Activated CD4-positive, alpha-beta T cell treated with anti-CD3 and anti-CD28 coated beads, Interleukin-2, amount 50 U/mL, for 4 hours (primary cell): ENCODE measurements around the gene CELF6.
A peak's percentile ranks its signal among the peaks of the same experiment; 100 is the strongest.

Source experiments
- DNase-seq, 2 experiments: peaks; one replicate each; pipeline ENCODE4 v3.0.0-alpha.2; 2020

The CELF6 gene

GRCh38 chr15:72271221-72271620 lies 48.7 kb downstream of the CELF6 start:
- DNase-seq, result no peak

DNA sequence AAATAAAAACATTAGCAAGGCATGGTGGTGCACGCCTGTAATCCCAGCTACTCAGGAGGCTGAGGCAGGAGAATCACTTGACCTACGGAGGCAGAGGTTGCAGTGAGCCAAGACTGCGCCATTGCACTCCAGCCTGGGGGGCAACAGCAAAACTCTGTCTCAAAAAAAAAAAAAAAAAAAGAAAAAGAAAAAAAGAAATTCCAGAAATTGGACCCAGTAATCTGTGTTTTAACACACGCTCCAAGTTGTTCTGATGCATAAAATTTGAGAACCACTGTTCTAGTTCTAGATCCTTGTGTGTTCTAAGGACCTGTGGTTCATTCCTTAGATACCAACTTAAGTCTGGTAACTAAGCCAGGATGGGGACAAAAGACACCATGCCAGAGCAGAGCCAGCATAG lies 50.2 kb downstream of the CELF6 start:
- DNase-seq, result no peak

DNA sequence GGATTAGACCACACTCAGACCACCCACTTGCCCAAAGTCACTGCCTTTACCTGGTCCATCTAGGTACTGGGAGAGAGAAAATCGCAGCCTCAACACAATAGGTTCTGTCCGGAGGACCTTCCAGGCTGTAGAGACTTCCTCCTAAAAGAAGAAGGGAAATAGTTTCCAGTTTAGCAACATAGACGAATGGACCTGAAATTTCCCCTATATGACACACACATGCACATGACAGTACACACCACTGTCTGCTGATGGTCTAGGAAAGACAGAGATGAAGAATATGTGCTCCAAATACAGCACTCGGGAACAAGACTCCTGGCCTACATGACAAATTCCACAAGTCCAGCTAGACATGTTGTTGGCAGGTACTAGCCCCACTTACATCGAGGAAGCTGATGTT lies 54.9 kb downstream of the CELF6 start:
- no peak for DNase-seq

DNA sequence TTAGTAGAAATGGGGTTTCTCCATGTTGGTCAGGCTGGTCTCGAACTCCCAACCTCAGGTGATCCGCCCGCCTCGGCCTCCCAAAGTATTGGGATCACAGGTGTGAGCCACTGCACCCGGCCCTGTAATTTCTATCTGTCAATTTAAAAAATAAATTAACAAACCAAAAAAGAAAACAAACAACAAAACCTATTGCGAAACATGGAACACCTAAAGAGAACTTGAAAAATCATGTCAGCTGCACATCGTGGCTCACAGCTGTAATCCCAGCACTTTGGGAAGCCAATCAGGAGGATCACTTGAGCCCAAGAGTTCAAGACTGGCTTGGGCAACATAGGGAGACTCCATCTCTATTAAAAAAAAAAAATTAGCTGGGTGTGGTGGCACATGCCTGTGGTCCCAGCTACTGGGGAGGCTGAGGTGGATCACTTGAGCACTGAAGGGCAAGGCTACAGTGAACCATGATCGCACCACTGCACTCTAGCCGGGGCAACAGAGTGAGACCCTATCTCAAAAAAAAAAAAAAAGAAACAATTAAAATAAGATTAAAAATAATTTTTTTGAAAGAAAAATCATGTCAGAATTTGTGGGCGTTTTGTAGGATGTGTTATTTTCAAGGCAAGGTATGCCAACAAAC lies 67.2 kb downstream of the CELF6 start:
- no peak for DNase-seq

- no peak for DNase-seq
Observed at GRCh38 chr15:72249142-72249810, 70.7 kb downstream of the CELF6 start.

GRCh38 chr15:72248514-72248913 lies 71.4 kb downstream of the CELF6 start:
- DNase-seq, result no peak

DNA sequence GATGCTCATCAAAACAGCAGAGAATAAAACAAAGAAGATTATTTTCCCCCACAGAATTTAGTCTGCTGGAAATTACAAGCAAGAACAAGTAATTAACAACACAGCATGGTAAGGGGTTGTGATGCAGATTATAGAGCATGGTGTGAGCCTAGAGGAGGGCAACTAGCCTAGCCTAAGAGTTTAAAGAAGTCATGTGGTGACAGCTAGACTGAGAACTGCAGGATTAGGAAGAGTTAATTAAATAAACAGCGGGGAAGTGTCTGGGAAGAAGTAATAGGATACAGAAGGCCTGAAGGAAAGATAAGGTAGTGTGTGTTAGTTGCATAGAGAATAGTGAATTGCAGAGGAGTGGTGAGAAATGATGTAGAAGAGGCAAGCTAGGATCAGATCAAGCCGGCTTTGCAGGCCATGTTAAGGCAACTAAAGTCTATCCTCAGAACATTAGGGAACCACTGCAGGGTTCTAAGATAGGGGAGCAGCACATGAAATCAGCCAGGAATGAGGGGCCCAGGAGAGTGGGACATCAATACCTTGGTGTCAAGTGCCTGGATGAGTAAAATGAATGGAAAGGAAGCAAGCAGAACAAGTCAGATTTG lies 77.1 kb downstream of the CELF6 start:
- no peak for DNase-seq

GRCh38 chr15:72239652-72240051 lies 80.3 kb downstream of the CELF6 start:
- no peak for DNase-seq

GRCh38 chr15:72238586-72238985 lies 81.4 kb downstream of the CELF6 start:
- no peak for DNase-seq

DNA sequence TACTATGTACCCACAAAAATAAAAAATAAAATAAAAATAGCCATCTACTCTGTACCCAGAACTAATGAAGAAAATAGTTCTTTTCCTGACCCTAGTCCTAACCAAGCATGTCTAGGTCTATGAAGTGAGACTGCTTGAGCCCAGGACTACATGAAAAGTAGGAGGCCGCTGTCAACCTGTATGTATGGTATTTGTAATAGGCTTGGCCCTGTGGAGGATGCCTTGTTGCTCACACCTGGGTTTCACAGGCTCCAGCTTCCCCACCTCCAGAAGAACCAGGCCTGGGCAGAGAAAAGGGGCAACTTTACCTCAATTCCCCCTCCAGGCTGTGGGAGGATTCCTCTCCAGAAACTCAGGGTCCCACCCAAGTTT lies 82.1 kb downstream of the CELF6 start:
- no peak for DNase-seq

DNA sequence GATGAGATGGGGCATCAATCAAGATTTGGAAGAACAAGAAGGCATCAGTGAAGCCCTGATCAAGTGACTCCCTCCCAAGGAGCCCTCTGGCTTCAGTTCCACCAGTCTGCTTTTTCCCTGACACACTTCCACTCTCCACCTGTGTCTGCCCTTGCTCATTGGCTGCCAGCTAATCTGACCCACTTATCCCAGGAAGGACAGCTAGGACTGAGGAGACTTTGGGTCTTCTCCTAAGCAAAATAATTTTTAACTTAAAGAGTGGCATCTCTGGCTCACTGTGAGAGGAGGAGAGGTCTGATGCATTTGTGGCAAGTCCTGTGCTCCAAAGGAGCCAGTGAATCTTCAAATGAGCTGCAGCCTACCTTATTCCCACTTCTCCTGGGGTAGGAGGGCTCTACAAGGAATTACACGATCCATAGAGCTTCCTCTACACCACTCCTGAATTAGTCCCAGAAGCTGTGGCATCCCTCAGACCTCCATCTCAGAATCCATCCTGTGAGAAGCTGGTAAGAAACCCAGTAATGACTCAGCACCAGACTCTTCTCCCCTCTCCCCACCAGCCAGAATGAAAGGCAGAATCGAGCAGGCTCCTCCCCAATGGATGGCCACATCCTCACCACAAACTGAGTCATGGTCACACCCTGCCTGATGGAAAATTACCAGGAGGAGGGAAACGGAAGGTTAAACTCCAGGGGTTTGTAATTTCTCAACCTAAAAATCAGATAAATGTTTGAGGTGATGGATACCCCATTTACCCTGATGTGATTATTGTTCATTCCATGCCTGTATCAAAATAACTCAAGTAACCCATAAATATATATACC lies 82.7 kb downstream of the CELF6 start:
- peak; percentile 59 to 63 for DNase-seq

GRCh38 chr15:72236381-72237003 lies 83.5 kb downstream of the CELF6 start:
- no peak for DNase-seq

- DNase-seq, result no peak
Observed at GRCh38 chr15:72235298-72235697, 84.7 kb downstream of the CELF6 start.
